Activated CD4-positive, alpha-beta memory T cell treated with anti-CD3 and anti-CD28 coated beads for 36 hours (primary cell): ENCODE results near the gene ADAM11. TPM values are rescaled to one million over a fixed set of nuclear protein-coding genes. Genes with fewer than 3 reads are reported as not detected.
"Not testable (repeated sequence)": the region's sequence is repeated elsewhere in the genome, so short reads cannot be mapped to it uniquely, and the experiment has no call there.

ENCODE experiments used
- CTCF ChIA-PET: fragments of 350-600 bp; sonication (Branson Sonifier 250); formaldehyde crosslinking; loops from one replicate; lab custom pipeline; 2021; ENCODE audit warnings: antibody characterized with exemption, inconsistent platforms; lab: Charles Lee
- POLR2A ChIA-PET: fragments of 350-600 bp; sonication (Branson Sonifier 250); formaldehyde crosslinking; loops from one replicate; lab custom pipeline; 2021; ENCODE audit warnings: antibody characterized with exemption; lab: Charles Lee
- DNase-seq: peaks from one replicate; pipeline ENCODE4 v3.0.0-alpha.2; 2020
- H3K27ac Mint-ChIP-seq: one replicate; pipeline ENCODE4 v1.8.0; 2021; ENCODE audit warnings: mixed read lengths
- H3K27me3 Mint-ChIP-seq: one replicate; pipeline ENCODE4 v1.8.0; 2021; ENCODE audit warnings: mixed read lengths
- H3K36me3 Mint-ChIP-seq: one replicate; pipeline ENCODE4 v1.8.0; 2021; ENCODE audit warnings: mixed read lengths
- H3K4me1 Mint-ChIP-seq: one replicate; pipeline ENCODE4 v1.8.0; 2021; ENCODE audit warnings: low read depth, mixed read lengths
- H3K4me3 Mint-ChIP-seq: one replicate; pipeline ENCODE4 v1.8.0; 2021; ENCODE audit warnings: mild to moderate bottlenecking, mixed read lengths
- H3K9me3 Mint-ChIP-seq: one replicate; pipeline ENCODE4 v1.8.0; 2021; ENCODE audit warnings: mixed read lengths
- intact Hi-C: fragments of 100-400 bp; cut with micrococcal nuclease; formaldehyde crosslinking; loops from one replicate; pipeline ENCODE4 v1.15.1; 2023
- total RNA-seq, 2 experiments: library from RNA; stranded (reverse); gene quantifications; one replicate each; pipeline ENCODE4 v1.2.3, GENCODE V29; 2021

Gene ADAM11
- total RNA-seq, 2 experiments from 2014 or later, result 0.12 to 0.33 TPM

GRCh38 chr17:44747566-44747965 lies 11.2 kb upstream of the ADAM11 start:
- H3K4me1 Mint-ChIP-seq, result no peaks in the 10 kb centered on the region
- no peaks in the 10 kb centered on the region for H3K27me3 Mint-ChIP-seq
- no peaks in the 10 kb centered on the region for H3K9me3 Mint-ChIP-seq
- H3K4me3 Mint-ChIP-seq, result no peak overlapping the region
- ChIA-PET POLR2A (no interaction called here), CTCF (no interaction called here)
- no peak for DNase-seq
- peaks cover 7% of the 10 kb centered on the region for H3K36me3 Mint-ChIP-seq
- H3K27ac Mint-ChIP-seq, result no peak overlapping the region
- intact Hi-C loops, result no loop called here

- Mint-ChIP-seq H3K36me3 (peaks cover 7% of the 10 kb centered on the region), H3K9me3 (no peaks in the 10 kb centered on the region), H3K4me3 (no peak overlapping the region), H3K27ac (no peak overlapping the region), H3K4me1 (no peaks in the 10 kb centered on the region), H3K27me3 (no peaks in the 10 kb centered on the region)
- ChIA-PET POLR2A (interaction anchor here (1.2 kb wide), 1 partner anchor 9 kb away, joined by 4 read pairs; the partner anchor contains the start of gene ADAM11), CTCF (no interaction called here)
- no peak for DNase-seq
- intact Hi-C loops, result no loop called here
Measured at GRCh38 chr17:44749076-44749979, 9.5 kb upstream of the ADAM11 start.

- POLR2A ChIA-PET, result interaction anchor here (1.2 kb wide), 1 partner anchor 8 kb away, joined by 4 read pairs; the partner anchor contains the start of gene ADAM11
- H3K4me3 Mint-ChIP-seq, result no peak overlapping the region
- DNase-seq, result no peak
- CTCF ChIA-PET, result no interaction called here
- H3K36me3 Mint-ChIP-seq, result peaks cover 7% of the 10 kb centered on the region
- intact Hi-C loops, result no loop called here
- H3K27me3 Mint-ChIP-seq, result no peaks in the 10 kb centered on the region
- H3K27ac Mint-ChIP-seq, result no peak overlapping the region
- no peaks in the 10 kb centered on the region for H3K9me3 Mint-ChIP-seq
- no peaks in the 10 kb centered on the region for H3K4me1 Mint-ChIP-seq
Measured at GRCh38 chr17:44749980-44750318, 8.8 kb upstream of the ADAM11 start.

- Mint-ChIP-seq H3K4me1 (no peaks in the 10 kb centered on the region), H3K4me3 (no peak overlapping the region), H3K36me3 (peaks cover 7% of the 10 kb centered on the region), H3K27ac (no peak overlapping the region), H3K9me3 (no peaks in the 10 kb centered on the region), H3K27me3 (no peaks in the 10 kb centered on the region)
- intact Hi-C loops, result no loop called here
- ChIA-PET POLR2A (no interaction called here), CTCF (no interaction called here)
- DNase-seq, result no peak
Measured at GRCh38 chr17:44751331-44751730, 7.5 kb upstream of the ADAM11 start.

GRCh38 chr17:44751806-44752205 lies 7.0 kb upstream of the ADAM11 start:
- ChIA-PET CTCF (interaction anchor here (0.6 kb wide), 1 partner anchor 1518 kb away, joined by 3 read pairs; no protein-coding TSS in a partner anchor), POLR2A (no interaction called here)
- DNase-seq, result no peak
- Mint-ChIP-seq H3K4me1 (no peaks in the 10 kb centered on the region), H3K9me3 (no peaks in the 10 kb centered on the region), H3K36me3 (peaks cover 7% of the 10 kb centered on the region), H3K4me3 (no peak overlapping the region), H3K27ac (no peak overlapping the region), H3K27me3 (peaks cover under 1% of the 10 kb centered on the region)
- intact Hi-C loops, result no loop called here

GRCh38 chr17:44752953-44753861 lies 5.6 kb upstream of the ADAM11 start:
- H3K36me3 Mint-ChIP-seq, result peaks cover 5% of the 10 kb centered on the region
- no peak for DNase-seq
- CTCF ChIA-PET, result no interaction called here
- POLR2A ChIA-PET, result no interaction called here
- no peaks in the 10 kb centered on the region for H3K4me1 Mint-ChIP-seq
- H3K27ac Mint-ChIP-seq, result no peak overlapping the region
- H3K4me3 Mint-ChIP-seq, result no peak overlapping the region
- intact Hi-C loops, result no loop called here
- H3K27me3 Mint-ChIP-seq, result peaks cover 12% of the 10 kb centered on the region
- no peaks in the 10 kb centered on the region for H3K9me3 Mint-ChIP-seq

- H3K4me3 Mint-ChIP-seq, result no peak overlapping the region
- no peaks in the 10 kb centered on the region for H3K9me3 Mint-ChIP-seq
- intact Hi-C loops, result no loop called here
- ChIA-PET POLR2A (no interaction called here), CTCF (no interaction called here)
- H3K27ac Mint-ChIP-seq, result no peak overlapping the region
- DNase-seq, result no peak
- peaks cover 14% of the 10 kb centered on the region for H3K27me3 Mint-ChIP-seq
- no peaks in the 10 kb centered on the region for H3K4me1 Mint-ChIP-seq
- H3K36me3 Mint-ChIP-seq, result peaks cover 5% of the 10 kb centered on the region
Measured at GRCh38 chr17:44754276-44754675, 4.5 kb upstream of the ADAM11 start.

- peaks cover 14% of the 10 kb centered on the region for H3K27me3 Mint-ChIP-seq
- intact Hi-C loops, DNase-seq, H3K4me1 Mint-ChIP-seq, H3K27ac Mint-ChIP-seq, CTCF ChIA-PET, H3K9me3 Mint-ChIP-seq, H3K4me3 Mint-ChIP-seq, H3K36me3 Mint-ChIP-seq, POLR2A ChIA-PET: not testable (repeated sequence)
Measured at GRCh38 chr17:44755180-44755579, 3.6 kb upstream of the ADAM11 start.

- CTCF ChIA-PET, result no interaction called here
- no peak overlapping the region for H3K4me3 Mint-ChIP-seq
- H3K27me3 Mint-ChIP-seq, result peaks cover 25% of the 10 kb centered on the region
- H3K36me3 Mint-ChIP-seq, result no peaks in the 10 kb centered on the region
- DNase-seq, result no peak
- intact Hi-C loops, result no loop called here
- H3K27ac Mint-ChIP-seq, result no peak overlapping the region
- POLR2A ChIA-PET, result interaction anchor here (1.4 kb wide), 1 partner anchor 8 kb away, joined by 4 read pairs; no protein-coding TSS in a partner anchor
- no peaks in the 10 kb centered on the region for H3K4me1 Mint-ChIP-seq
- H3K9me3 Mint-ChIP-seq, result no peaks in the 10 kb centered on the region
Measured at GRCh38 chr17:44757045-44757917, 1.5 kb upstream of the ADAM11 start.

GRCh38 chr17:44757918-44758413 lies 822 bp upstream of the ADAM11 start:
- H3K27me3 Mint-ChIP-seq, result peaks cover 25% of the 10 kb centered on the region
- POLR2A ChIA-PET, result interaction anchor here (1.4 kb wide), 1 partner anchor 8 kb away, joined by 4 read pairs; no protein-coding TSS in a partner anchor
- no peaks in the 10 kb centered on the region for H3K36me3 Mint-ChIP-seq
- DNase-seq, result no peak
- no peaks in the 10 kb centered on the region for H3K4me1 Mint-ChIP-seq
- no peak overlapping the region for H3K27ac Mint-ChIP-seq
- H3K4me3 Mint-ChIP-seq, result peak overlapping the region; percentile 23
- intact Hi-C loops, result no loop called here
- H3K9me3 Mint-ChIP-seq, result no peaks in the 10 kb centered on the region
- CTCF ChIA-PET, result no interaction called here

GRCh38 chr17:44759086-44759915 lies 513 bp downstream of the ADAM11 start:
- H3K4me3 Mint-ChIP-seq, result no peak overlapping the region
- H3K9me3 Mint-ChIP-seq, result no peaks in the 10 kb centered on the region
- ChIA-PET POLR2A (no interaction called here), CTCF (no interaction called here)
- DNase-seq, result no peak
- no peaks in the 10 kb centered on the region for H3K36me3 Mint-ChIP-seq
- intact Hi-C loops, result no loop called here
- H3K27ac Mint-ChIP-seq, result no peak overlapping the region
- no peaks in the 10 kb centered on the region for H3K4me1 Mint-ChIP-seq
- peaks cover 28% of the 10 kb centered on the region for H3K27me3 Mint-ChIP-seq
